Stimulated activated naive CD4-positive, alpha-beta T cell (primary cell): ENCODE measurements around the gene SORCS2.

Source experiments
- DNase-seq, 6 experiments: peaks; one replicate each; lab custom pipeline; 2025; lab: John Stamatoyannopoulos, UW

SORCS2 gene

GRCh38 chr4:7668271-7668670, 475.9 kb downstream of the SORCS2 start:
- no peak for DNase-seq

- DNase-seq, result no peak
These were observed 476.5 kb downstream of the SORCS2 start for GRCh38 chr4:7668826-7669225.

- no peak for DNase-seq
These were observed 480.3 kb downstream of the SORCS2 start for GRCh38 chr4:7672601-7673000.

- DNase-seq, result no peak
These were observed 480.8 kb downstream of the SORCS2 start for GRCh38 chr4:7673121-7673520.

GRCh38 chr4:7674706-7675105, 482.4 kb downstream of the SORCS2 start:
- DNase-seq, result no peak

GRCh38 chr4:7675136-7675535, 482.8 kb downstream of the SORCS2 start:
- DNase-seq, result no peak

- DNase-seq, result no peak
These were observed 483.4 kb downstream of the SORCS2 start for GRCh38 chr4:7675612-7676320.

GRCh38 chr4:7676398-7676922, 484.1 kb downstream of the SORCS2 start:
- DNase-seq, result no peak

- DNase-seq, result no peak
These were observed 484.7 kb downstream of the SORCS2 start for GRCh38 chr4:7677086-7677485.

- no peak for DNase-seq
These were observed 485.5 kb downstream of the SORCS2 start for GRCh38 chr4:7677799-7678301.

GRCh38 chr4:7678318-7678852, 486.0 kb downstream of the SORCS2 start:
- DNase-seq, result no peak

- no peak for DNase-seq
These were observed 487.2 kb downstream of the SORCS2 start for GRCh38 chr4:7679406-7680040.

GRCh38 chr4:7680106-7680505, 487.8 kb downstream of the SORCS2 start:
- DNase-seq, result no peak

- DNase-seq, result no peak
These were observed 488.4 kb downstream of the SORCS2 start for GRCh38 chr4:7680731-7681130.

- DNase-seq, result no peak
These were observed 490.9 kb downstream of the SORCS2 start for GRCh38 chr4:7683126-7683703.

GRCh38 chr4:7684294-7684693, 492.0 kb downstream of the SORCS2 start:
- DNase-seq, result no peak

GRCh38 chr4:7686070-7686870, 493.9 kb downstream of the SORCS2 start:
- no peak for DNase-seq

- DNase-seq, result no peak
These were observed 494.7 kb downstream of the SORCS2 start for GRCh38 chr4:7687006-7687405.

- DNase-seq, result no peak
These were observed 495.5 kb downstream of the SORCS2 start for GRCh38 chr4:7687796-7688195.

- DNase-seq, result no peak
These were observed 497.7 kb downstream of the SORCS2 start for GRCh38 chr4:7689773-7690693.

- no peak for DNase-seq
These were observed 498.7 kb downstream of the SORCS2 start for GRCh38 chr4:7691061-7691460.
